HepG2 (cell line): ENCODE measurements around the gene PTGDR2. TPM values are rescaled to one million over a fixed set of nuclear protein-coding genes. Genes with fewer than 3 reads are reported as not detected.
A peak's percentile ranks its signal among the peaks of the same experiment; 100 is the strongest.

Experiments
- ERF ChIP-seq: IDR thresholded peaks from 2 replicates; pipeline ENCODE4 v1.6.1; 2018; ENCODE audit warnings: missing biosample characterization, missing genetic modification reagents
- HBP1 ChIP-seq: IDR thresholded peaks from 2 replicates; pipeline ENCODE4 v1.6.1; 2016; ENCODE audit warnings: low read depth, control low read depth
- HNRNPK ChIP-seq: fragments of 200-400 bp; formaldehyde crosslinking; IDR thresholded peaks from 2 replicates; pipeline ENCODE4 v1.6.1; 2018; ENCODE audit warnings: low read length, low read depth, moderate library complexity, mild to moderate bottlenecking; ENCODE audit not compliant: poor library complexity, severe bottlenecking
- PHB2 ChIP-seq: fragments of 450-650 bp; IDR thresholded peaks from 2 replicates; pipeline ENCODE4 v1.6.1; 2018; ENCODE audit not compliant: partially characterized antibody
- POLR2A ChIP-seq, 2 experiments: IDR thresholded peaks; 2 replicates each; pipeline ENCODE4 v1.6.1; 2011; ENCODE audit warnings: low read depth in 2 of 2, low read length in 2 of 2, mild to moderate bottlenecking in 1 of 2, moderate library complexity in 1 of 2; ENCODE audit not compliant: insufficient read depth in 1 of 2
- POLR2AphosphoS2 ChIP-seq: IDR thresholded peaks from 2 replicates; pipeline ENCODE4 v1.6.1; 2011; ENCODE audit warnings: low read depth, low read length, improper control_type of control experiment
- RAD21 ChIP-seq: fragments of 450-650 bp; formaldehyde crosslinking; IDR thresholded peaks from 2 replicates; pipeline ENCODE4 v1.5.0; 2020; ENCODE audit warnings: mild to moderate bottlenecking
- RFX3 ChIP-seq: IDR thresholded peaks from 2 replicates; pipeline ENCODE4 v1.6.1; 2016; ENCODE audit warnings: missing biosample characterization, missing genetic modification reagents
- SMC3 ChIP-seq: IDR thresholded peaks from 2 replicates; pipeline ENCODE4 v1.6.1; 2011; ENCODE audit warnings: low read length, improper control_type of control experiment
- SP2 ChIP-seq: sonication (generic); formaldehyde crosslinking; IDR thresholded peaks from 2 replicates; pipeline ENCODE4 v1.5.1; 2020; ENCODE audit warnings: mild to moderate bottlenecking, missing genetic modification reagents
- STAG1 ChIP-seq: sonication (generic); formaldehyde crosslinking; IDR thresholded peaks from 2 replicates; pipeline ENCODE4 v1.4.0; 2020; ENCODE audit warnings: missing genetic modification reagents
- TFE3 ChIP-seq: IDR thresholded peaks from 2 replicates; pipeline ENCODE4 v1.6.1; 2016
- ZBTB3 ChIP-seq: sonication (generic); formaldehyde crosslinking; IDR thresholded peaks from 2 replicates; pipeline ENCODE4 v1.4.0; 2020; ENCODE audit warnings: low read depth, mild to moderate bottlenecking, moderate library complexity, missing genetic modification reagents, borderline replicate concordance
- ZBTB38 ChIP-seq: sonication (generic); formaldehyde crosslinking; IDR thresholded peaks from 2 replicates; pipeline ENCODE4 v1.5.1; 2020; ENCODE audit warnings: mild to moderate bottlenecking, missing genetic modification reagents
- ZFP62 ChIP-seq: sonication (generic); formaldehyde crosslinking; IDR thresholded peaks from 2 replicates; pipeline ENCODE4 v1.4.0; 2020; ENCODE audit warnings: missing genetic modification reagents
- ZNF274 ChIP-seq: sonication (generic); formaldehyde crosslinking; IDR thresholded peaks from 2 replicates; pipeline ENCODE4 v1.5.1; 2020; ENCODE audit warnings: mild to moderate bottlenecking, missing genetic modification reagents
- ZNF326 ChIP-seq: sonication (generic); formaldehyde crosslinking; IDR thresholded peaks from 2 replicates; pipeline ENCODE4 v1.4.0; 2020; ENCODE audit warnings: missing genetic modification reagents, borderline replicate concordance
- ZNF501 ChIP-seq: sonication (generic); formaldehyde crosslinking; IDR thresholded peaks from 2 replicates; pipeline ENCODE4 v1.5.1; 2020; ENCODE audit warnings: mild to moderate bottlenecking, moderate library complexity, missing genetic modification reagents
- ZNF605 ChIP-seq: sonication (generic); formaldehyde crosslinking; IDR thresholded peaks from 2 replicates; pipeline ENCODE4 v1.8.0; 2022; ENCODE audit warnings: mild to moderate bottlenecking, missing genetic modification reagents
- ZNF670 ChIP-seq: sonication (generic); formaldehyde crosslinking; IDR thresholded peaks from 2 replicates; pipeline ENCODE4 v1.8.0; 2022; ENCODE audit warnings: mild to moderate bottlenecking, missing genetic modification reagents, borderline replicate concordance
- ZNF773 ChIP-seq: sonication (generic); formaldehyde crosslinking; IDR thresholded peaks from 2 replicates; pipeline ENCODE4 v1.4.0; 2020; ENCODE audit warnings: missing genetic modification reagents, borderline replicate concordance
- polyA plus RNA-seq, 8 experiments: library from polyadenylated mRNA; depleted of rRNA in 3 of 8; stranded (reverse) in 7 of 8; unstranded in 1 of 8; fragments of >200 nt; fragmentation: Illumina TruSeq in 4 of 8; extraction: Trizol in 4 of 8; gene quantifications; 2 replicates each; pipeline versions ENCODE4 v1.2.1 to v1.2.3, GENCODE V29; 2011 to 2016; ENCODE audit warnings: low read depth in 4 of 8, missing spikeins in 1 of 8, mixed read lengths in 1 of 8; ENCODE audit not compliant: insufficient read depth in 1 of 8
- total RNA-seq, 5 experiments: library from RNA; depleted of rRNA; stranded (reverse); fragments of >200 nt; fragmentation: Illumina TruSeq; extraction: Trizol; gene quantifications; 2 replicates each; pipeline ENCODE4 v1.2.3, GENCODE V29; 2016; ENCODE audit warnings: low read depth in 1 of 5
- TF ChIP-seq, protein P1 (sequence below): sonication (generic); formaldehyde crosslinking; IDR thresholded peaks from 2 replicates; pipeline ENCODE4 v1.8.0; 2022; ENCODE audit warnings: mild to moderate bottlenecking, missing genetic modification reagents, borderline replicate concordance
- TF ChIP-seq, protein P2 (sequence below): sonication (generic); formaldehyde crosslinking; IDR thresholded peaks from 2 replicates; pipeline ENCODE4 v1.4.0; 2020; ENCODE audit warnings: missing genetic modification reagents, borderline replicate concordance

The PTGDR2 gene
- total and polyA plus RNA-seq, 2 of the 13 experiments (the other 11 are each of a cell fraction or from before 2014, with no cell fraction given), result 1.9 to 2.5 TPM

GRCh38 chr11:60899046-60899936 is 43.5 kb upstream of the PTGDR2 start (continued):
- TF ChIP-seq, protein P1, sequence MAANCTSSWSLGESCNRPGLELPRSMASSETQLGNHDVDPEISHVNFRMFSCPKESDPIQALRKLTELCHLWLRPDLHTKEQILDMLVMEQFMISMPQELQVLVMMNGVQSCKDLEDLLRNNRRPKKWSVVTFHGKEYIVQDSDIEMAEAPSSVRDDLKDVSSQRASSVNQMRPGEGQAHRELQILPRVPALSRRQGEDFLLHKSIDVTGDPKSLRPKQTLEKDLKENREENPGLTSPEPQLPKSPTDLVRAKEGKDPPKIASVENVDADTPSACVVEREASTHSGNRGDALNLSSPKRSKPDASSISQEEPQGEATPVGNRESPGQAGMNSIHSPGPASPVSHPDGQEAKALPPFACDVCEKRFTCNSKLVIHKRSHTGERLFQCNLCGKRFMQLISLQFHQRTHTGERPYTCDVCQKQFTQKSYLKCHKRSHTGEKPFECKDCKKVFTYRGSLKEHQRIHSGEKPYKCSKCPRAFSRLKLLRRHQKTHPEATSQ (CRISPR knock-in tag), result no peak
- peak; percentile 82 for TF ChIP-seq SMC3
- TF ChIP-seq HBP1 (CRISPR knock-in tag), result no peak
- TF ChIP-seq POLR2AphosphoS2, result no peak
- no peak for TF ChIP-seq ZBTB3 (CRISPR knock-in tag)
- no peak for TF ChIP-seq ZNF605 (CRISPR knock-in tag)
- TF ChIP-seq POLR2A (IDR thresholded peaks at IDR 0.05; ENCODE audit: insufficient read depth in 1 of 2, low read depth in 2 of 2, low read length in 2 of 2), result 0 out of 4 replicates have a peak, but pooled peaks of 1 of the 2 experiments have one; percentile 22
- TF ChIP-seq ZNF773, result no peak
- no peak for TF ChIP-seq SP2 (CRISPR knock-in tag)
- TF ChIP-seq ZNF670 (CRISPR knock-in tag), result no peak
- no peak for TF ChIP-seq TFE3 (CRISPR knock-in tag)
- peak; percentile 51 for TF ChIP-seq RAD21 (CRISPR knock-in tag)
- TF ChIP-seq, protein P2, sequence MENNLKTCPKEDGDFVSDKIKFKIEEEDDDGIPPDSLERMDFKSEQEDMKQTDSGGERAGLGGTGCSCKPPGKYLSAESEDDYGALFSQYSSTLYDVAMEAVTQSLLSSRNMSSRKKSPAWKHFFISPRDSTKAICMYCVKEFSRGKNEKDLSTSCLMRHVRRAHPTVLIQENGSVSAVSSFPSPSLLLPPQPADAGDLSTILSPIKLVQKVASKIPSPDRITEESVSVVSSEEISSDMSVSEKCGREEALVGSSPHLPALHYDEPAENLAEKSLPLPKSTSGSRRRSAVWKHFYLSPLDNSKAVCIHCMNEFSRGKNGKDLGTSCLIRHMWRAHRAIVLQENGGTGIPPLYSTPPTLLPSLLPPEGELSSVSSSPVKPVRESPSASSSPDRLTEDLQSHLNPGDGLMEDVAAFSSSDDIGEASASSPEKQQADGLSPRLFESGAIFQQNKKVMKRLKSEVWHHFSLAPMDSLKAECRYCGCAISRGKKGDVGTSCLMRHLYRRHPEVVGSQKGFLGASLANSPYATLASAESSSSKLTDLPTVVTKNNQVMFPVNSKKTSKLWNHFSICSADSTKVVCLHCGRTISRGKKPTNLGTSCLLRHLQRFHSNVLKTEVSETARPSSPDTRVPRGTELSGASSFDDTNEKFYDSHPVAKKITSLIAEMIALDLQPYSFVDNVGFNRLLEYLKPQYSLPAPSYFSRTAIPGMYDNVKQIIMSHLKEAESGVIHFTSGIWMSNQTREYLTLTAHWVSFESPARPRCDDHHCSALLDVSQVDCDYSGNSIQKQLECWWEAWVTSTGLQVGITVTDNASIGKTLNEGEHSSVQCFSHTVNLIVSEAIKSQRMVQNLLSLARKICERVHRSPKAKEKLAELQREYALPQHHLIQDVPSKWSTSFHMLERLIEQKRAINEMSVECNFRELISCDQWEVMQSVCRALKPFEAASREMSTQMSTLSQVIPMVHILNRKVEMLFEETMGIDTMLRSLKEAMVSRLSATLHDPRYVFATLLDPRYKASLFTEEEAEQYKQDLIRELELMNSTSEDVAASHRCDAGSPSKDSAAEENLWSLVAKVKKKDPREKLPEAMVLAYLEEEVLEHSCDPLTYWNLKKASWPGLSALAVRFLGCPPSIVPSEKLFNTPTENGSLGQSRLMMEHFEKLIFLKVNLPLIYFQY (CRISPR knock-in tag), result no peak
- no peak for TF ChIP-seq PHB2
- TF ChIP-seq ERF, result no peak
- TF ChIP-seq STAG1 (CRISPR knock-in tag), result peak; percentile 71
- no peak for TF ChIP-seq ZNF326 (CRISPR knock-in tag)
- no peak for TF ChIP-seq ZBTB38
- no peak for TF ChIP-seq ZNF501 (CRISPR knock-in tag)
- no peak for TF ChIP-seq RFX3 (CRISPR knock-in tag)
- no peak for TF ChIP-seq ZFP62
- no peak for TF ChIP-seq ZNF274 (CRISPR knock-in tag)
- TF ChIP-seq HNRNPK, result no peak
